Immature natural killer cell (primary cell): ENCODE data around the gene PPID. TPM values are rescaled to one million over a fixed set of nuclear protein-coding genes. Genes with fewer than 3 reads are reported as not detected.
"Not testable (repeated sequence)": the region's sequence is repeated elsewhere in the genome, so short reads cannot be mapped to it uniquely, and the experiment has no call there.

Experiments used
- DNase-seq, 3 donors: peaks; one replicate each; pipeline ENCODE4 v3.0.0; 2022; ENCODE audit warnings: mixed read lengths in 1 of 3
- H3K27ac Mint-ChIP-seq, 6 donors: one replicate each; pipeline ENCODE4 v1.8.0; 2020; ENCODE audit warnings: mixed read lengths in 6 of 6, mild to moderate bottlenecking in 5 of 6, inconsistent platforms in 4 of 6, moderate library complexity in 3 of 6
- H3K27me3 Mint-ChIP-seq, 3 donors: one replicate each; pipeline ENCODE4 v1.8.0; 2020 to 2021; ENCODE audit warnings: low read depth in 3 of 3, mild to moderate bottlenecking in 3 of 3, mixed read lengths in 3 of 3, moderate library complexity in 3 of 3, inconsistent platforms in 1 of 3
- H3K36me3 Mint-ChIP-seq, 3 donors: one replicate each; pipeline ENCODE4 v1.8.0; 2020; ENCODE audit warnings: mixed read lengths in 3 of 3, inconsistent platforms in 2 of 3, mild to moderate bottlenecking in 2 of 3
- H3K4me1 Mint-ChIP-seq, 2 donors: one replicate each; pipeline ENCODE4 v1.8.0; 2020; ENCODE audit warnings: inconsistent platforms in 2 of 2, mild to moderate bottlenecking in 2 of 2, mixed read lengths in 2 of 2, moderate library complexity in 1 of 2
- H3K4me3 Mint-ChIP-seq, 5 donors: one replicate each; pipeline ENCODE4 v1.8.0; 2020; ENCODE audit warnings: mild to moderate bottlenecking in 5 of 5, mixed read lengths in 5 of 5, inconsistent platforms in 3 of 5, moderate library complexity in 3 of 5
- H3K9me3 Mint-ChIP-seq, 6 donors: one replicate each; pipeline ENCODE4 v1.8.0; 2020; ENCODE audit warnings: mild to moderate bottlenecking in 6 of 6, mixed read lengths in 6 of 6, inconsistent platforms in 4 of 6, moderate library complexity in 3 of 6
- polyA plus RNA-seq, 3 donors: library from polyadenylated mRNA; unstranded; fragments of 300-500 nt; fragmentation: Illumina TruSeq; gene quantifications; one replicate each; pipeline ENCODE4 v1.2.3, GENCODE V29; 2021

PPID gene
- polyA plus RNA-seq, 3 donors from 2014 or later = 46.9 to 57.6 (median 51.0) TPM

GRCh38 chr4:158721680-158722079, 1.5 kb downstream of the PPID start:
- peaks cover 0 to 32% (median 29%) of the 10 kb centered on the region in 3 donors for H3K36me3 Mint-ChIP-seq
- H3K4me3 Mint-ChIP-seq = peak overlapping the region in 4 of 5 donors; percentile 93 to 100 (median 96)
- peaks cover 0 to 17% (median 4%) of the 10 kb centered on the region in 3 donors for H3K27me3 Mint-ChIP-seq
- H3K4me1 Mint-ChIP-seq = peaks cover 34 to 48% of the 10 kb centered on the region in 2 donors
- no peak for DNase-seq
- no peaks in the 10 kb centered on the region for H3K9me3 Mint-ChIP-seq
- peak overlapping the region in 5 of 6 donors; percentile 73 to 99 (median 97) for H3K27ac Mint-ChIP-seq

DNA sequence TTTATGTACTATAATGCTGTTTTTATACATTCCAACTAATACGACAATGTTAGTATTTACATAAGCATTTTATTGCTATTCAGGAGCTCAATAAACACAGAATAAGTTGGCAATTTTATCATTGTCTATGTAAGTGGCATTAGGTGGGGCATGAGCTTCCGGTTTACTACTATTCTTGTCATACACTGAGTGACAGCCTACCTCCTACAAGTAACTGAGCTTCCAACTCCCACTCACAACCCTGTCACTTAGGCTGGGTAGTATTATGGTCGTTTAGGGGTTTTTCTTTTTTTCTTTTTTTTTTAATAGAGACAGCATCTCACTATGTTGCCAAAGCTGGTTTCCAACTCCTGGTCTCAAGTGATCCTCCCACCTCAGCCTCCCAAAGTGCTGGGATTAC, 7.4 kb downstream of the PPID start:
- H3K27me3 Mint-ChIP-seq = peaks cover 0 to 6% (median 2%) of the 10 kb centered on the region in 3 donors
- H3K4me1 Mint-ChIP-seq = peaks cover 9 to 26% of the 10 kb centered on the region in 2 donors
- H3K4me3 Mint-ChIP-seq = no peak overlapping the region
- H3K9me3 Mint-ChIP-seq = no peaks in the 10 kb centered on the region
- DNase-seq = no peak
- H3K27ac Mint-ChIP-seq = peak overlapping the region in 1 of 6 donors; percentile 58
- peaks cover 23 to 64% (median 56%) of the 10 kb centered on the region in 3 donors for H3K36me3 Mint-ChIP-seq

DNA sequence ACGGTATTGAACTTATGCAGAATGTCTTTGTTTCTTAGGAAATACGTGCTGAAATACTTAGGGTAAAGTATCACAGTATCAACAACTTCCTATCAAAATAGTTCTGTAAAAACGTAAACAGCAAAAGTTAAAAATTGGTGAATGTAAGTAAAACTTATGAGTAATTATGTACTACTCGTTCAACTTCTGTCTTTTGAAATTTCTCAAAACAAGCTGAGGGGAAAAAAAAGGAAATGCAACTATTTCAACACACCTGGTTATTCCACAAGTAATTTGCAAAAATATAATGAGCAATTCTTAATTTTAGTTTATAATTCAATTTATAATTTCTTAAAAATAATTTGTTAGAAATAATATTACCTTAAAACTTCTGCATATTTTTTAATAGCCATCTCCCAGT, 8.3 kb downstream of the PPID start:
- no peak overlapping the region for H3K27ac Mint-ChIP-seq
- H3K4me1 Mint-ChIP-seq = peaks cover 9 to 24% of the 10 kb centered on the region in 2 donors
- no peaks in the 10 kb centered on the region for H3K9me3 Mint-ChIP-seq
- peaks cover 0 to 6% (median 2%) of the 10 kb centered on the region in 3 donors for H3K27me3 Mint-ChIP-seq
- H3K36me3 Mint-ChIP-seq = peaks cover 30 to 71% (median 55%) of the 10 kb centered on the region in 3 donors
- H3K4me3 Mint-ChIP-seq = no peak overlapping the region
- DNase-seq = no peak

DNA sequence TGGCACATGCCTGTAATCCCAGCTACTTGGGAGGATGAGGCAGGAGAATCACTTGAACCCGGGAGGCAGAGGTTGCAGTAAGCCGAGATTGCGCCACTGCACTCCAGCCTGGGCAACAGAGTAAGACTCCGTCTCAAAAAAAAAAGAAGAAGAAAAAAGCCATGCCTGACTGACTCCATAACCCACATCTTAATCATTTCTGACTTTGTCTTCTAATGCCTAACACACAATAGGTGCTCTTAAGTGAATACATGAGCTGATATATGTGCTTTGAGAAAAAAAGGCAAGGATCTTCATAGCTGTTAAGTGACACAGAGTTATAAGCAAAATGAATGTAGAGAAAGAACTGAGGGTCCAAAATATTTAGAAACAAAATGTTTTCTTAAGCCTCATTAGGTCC, 10.6 kb downstream of the PPID start:
- H3K27ac Mint-ChIP-seq, DNase-seq, H3K27me3 Mint-ChIP-seq, H3K9me3 Mint-ChIP-seq, H3K4me3 Mint-ChIP-seq: not testable (repeated sequence)
- peaks cover 3 to 15% of the 10 kb centered on the region in 2 donors for H3K4me1 Mint-ChIP-seq
- H3K36me3 Mint-ChIP-seq = peaks cover 37 to 64% (median 44%) of the 10 kb centered on the region in 3 donors

DNA sequence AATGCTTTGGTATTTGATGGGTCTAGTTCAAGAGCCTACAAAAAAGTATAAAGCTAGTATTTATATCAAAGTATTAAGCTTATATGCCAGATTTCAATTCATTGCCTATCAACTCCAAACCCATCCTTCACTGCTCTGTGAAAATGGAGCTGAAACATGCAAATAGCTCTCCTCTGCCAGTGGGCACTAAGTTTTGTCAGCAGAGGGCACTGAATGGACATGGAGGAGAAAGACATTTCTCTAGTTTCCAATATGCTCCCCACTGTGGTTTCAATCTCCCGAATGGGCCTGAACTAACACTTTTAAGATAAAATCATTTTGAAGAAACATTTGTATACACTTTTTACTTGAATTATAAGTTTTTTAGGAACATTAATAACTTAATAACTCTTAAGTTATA, 12.4 kb downstream of the PPID start:
- H3K27ac Mint-ChIP-seq = peak overlapping the region in 1 of 6 donors; percentile 21

DNA sequence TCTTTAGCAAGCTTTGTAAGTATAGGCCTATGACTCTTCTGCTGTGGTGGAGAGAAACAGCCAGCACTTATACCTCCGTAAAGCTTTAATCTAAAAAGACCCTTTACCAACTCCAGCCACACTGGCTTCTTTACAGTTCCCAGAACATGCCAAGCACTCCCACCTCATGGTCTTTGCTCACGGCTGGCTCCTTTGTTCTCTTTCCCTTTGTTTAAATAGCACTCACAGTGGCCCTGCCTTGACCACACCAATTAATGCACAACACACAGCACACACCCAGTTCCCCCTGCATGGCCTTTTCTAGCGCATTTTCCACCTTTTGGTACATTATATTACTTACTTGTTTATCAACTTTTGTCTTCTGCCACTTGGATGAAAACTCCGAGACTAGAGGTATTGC, 18.9 kb downstream of the PPID start:
- peaks cover 1 to 3% (median 1%) of the 10 kb centered on the region in 3 donors for H3K27me3 Mint-ChIP-seq
- no peak overlapping the region for H3K4me3 Mint-ChIP-seq
- no peaks in the 10 kb centered on the region for H3K4me1 Mint-ChIP-seq
- H3K9me3 Mint-ChIP-seq = no peaks in the 10 kb centered on the region
- H3K36me3 Mint-ChIP-seq = peaks cover 10 to 27% (median 14%) of the 10 kb centered on the region in 3 donors
- DNase-seq = no peak
- peak overlapping the region in 1 of 6 donors; percentile 1 for H3K27ac Mint-ChIP-seq

More for the DNA sequence above, 12.4 kb downstream of the PPID start:
- H3K4me3 Mint-ChIP-seq = no peak overlapping the region
- peaks cover 3 to 15% of the 10 kb centered on the region in 2 donors for H3K4me1 Mint-ChIP-seq
- peaks cover 43 to 61% (median 44%) of the 10 kb centered on the region in 3 donors for H3K36me3 Mint-ChIP-seq
- no peaks in the 10 kb centered on the region for H3K9me3 Mint-ChIP-seq
- H3K27me3 Mint-ChIP-seq = peaks cover 0 to 2% (median 0%) of the 10 kb centered on the region in 3 donors
- DNase-seq = no peak

GRCh38 chr4:158688813-158689212, 34.4 kb downstream of the PPID start:
- Mint-ChIP-seq H3K4me3 (no peak overlapping the region), H3K4me1 (peaks cover 0 to 1% of the 10 kb centered on the region in 2 donors), H3K27me3 (peaks cover 0 to 5% (median 3%) of the 10 kb centered on the region in 3 donors)

GRCh38 chr4:158682066-158682465, 41.1 kb downstream of the PPID start:
- DNase-seq = no peak
- no peak overlapping the region for H3K4me3 Mint-ChIP-seq
- H3K9me3 Mint-ChIP-seq = no peaks in the 10 kb centered on the region
- H3K4me1 Mint-ChIP-seq = peaks cover 0 to 1% of the 10 kb centered on the region in 2 donors
- H3K27ac Mint-ChIP-seq = no peak overlapping the region
- peaks cover 0 to 5% (median 2%) of the 10 kb centered on the region in 3 donors for H3K27me3 Mint-ChIP-seq
- H3K36me3 Mint-ChIP-seq = peaks cover 3 to 18% (median 18%) of the 10 kb centered on the region in 3 donors

More at GRCh38 chr4:158688813-158689212, 34.4 kb downstream of the PPID start:
- no peaks in the 10 kb centered on the region for H3K9me3 Mint-ChIP-seq
- H3K27ac Mint-ChIP-seq = no peak overlapping the region
- peaks cover 11 to 35% (median 33%) of the 10 kb centered on the region in 3 donors for H3K36me3 Mint-ChIP-seq
- DNase-seq = no peak

- Mint-ChIP-seq H3K9me3 (no peaks in the 10 kb centered on the region), H3K27me3 (peaks cover 0 to 5% (median 0%) of the 10 kb centered on the region in 3 donors), H3K4me1 (no peaks in the 10 kb centered on the region), H3K36me3 (peaks cover 0 to 18% (median 14%) of the 10 kb centered on the region in 3 donors), H3K4me3 (no peak overlapping the region), H3K27ac (no peak overlapping the region)
- DNase-seq = no peak
These were observed 41.6 kb downstream of the PPID start for GRCh38 chr4:158681629-158682028.

DNA sequence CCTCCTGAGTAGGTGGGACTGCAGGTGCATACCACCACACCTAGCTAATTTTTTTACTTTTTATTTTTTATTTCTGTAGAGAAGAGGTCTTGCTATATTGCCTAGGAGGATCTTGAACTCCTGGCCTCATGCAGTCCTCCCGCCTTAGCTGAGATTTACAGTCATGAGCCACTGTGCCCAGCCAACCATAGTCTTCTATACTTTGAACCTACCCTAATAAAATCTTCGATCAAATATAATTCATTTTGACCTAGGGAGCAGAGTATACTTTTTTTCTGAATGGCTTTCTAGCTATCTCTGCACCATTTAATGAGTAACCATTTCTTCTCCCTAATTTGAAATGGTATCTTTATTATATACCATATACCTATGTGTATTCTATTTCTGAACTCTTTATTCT, 44.4 kb downstream of the PPID start:
- Mint-ChIP-seq H3K4me1 (no peaks in the 10 kb centered on the region), H3K27me3 (no peaks in the 10 kb centered on the region), H3K4me3 (no peak overlapping the region)

GRCh38 chr4:158676076-158676475, 47.1 kb downstream of the PPID start:
- H3K36me3 Mint-ChIP-seq = peaks cover 0 to 3% (median 0%) of the 10 kb centered on the region in 3 donors
- peak overlapping the region in 1 of 6 donors; percentile 34 for H3K27ac Mint-ChIP-seq
- H3K4me1 Mint-ChIP-seq = peaks cover 11 to 18% of the 10 kb centered on the region in 2 donors
- H3K9me3 Mint-ChIP-seq = no peaks in the 10 kb centered on the region
- peaks cover 9 to 14% (median 9%) of the 10 kb centered on the region in 3 donors for H3K27me3 Mint-ChIP-seq
- no peak overlapping the region for H3K4me3 Mint-ChIP-seq
- DNase-seq = no peak

More for the DNA sequence above, 44.4 kb downstream of the PPID start:
- Mint-ChIP-seq H3K36me3 (peaks cover 0 to 9% (median 0%) of the 10 kb centered on the region in 3 donors), H3K9me3 (no peaks in the 10 kb centered on the region), H3K27ac (no peak overlapping the region)
- no peak for DNase-seq

DNA sequence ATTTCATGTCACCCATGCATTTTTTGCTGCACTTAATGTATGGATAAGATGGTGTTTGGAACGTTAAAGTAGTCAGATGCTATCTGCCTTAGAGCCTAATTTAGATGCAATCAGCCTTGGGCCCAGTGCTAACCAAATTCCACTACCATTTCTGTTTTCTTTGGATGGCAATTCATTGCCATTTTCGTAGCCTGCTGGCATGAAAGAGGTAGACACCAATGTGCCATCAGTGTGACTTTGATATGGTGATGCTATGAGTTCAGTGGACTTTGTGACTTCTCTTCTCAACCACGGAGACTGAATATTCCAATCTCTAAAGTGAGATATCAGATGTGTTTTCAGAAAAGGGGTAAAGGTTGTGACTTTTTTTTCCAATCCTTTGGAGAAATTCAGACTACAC, 49.6 kb downstream of the PPID start:
- peak overlapping the region in 2 of 5 donors; percentile 5 to 12 for H3K4me3 Mint-ChIP-seq
- H3K27ac Mint-ChIP-seq = peak overlapping the region in 1 of 6 donors; percentile 20
- H3K9me3 Mint-ChIP-seq = no peaks in the 10 kb centered on the region
- peaks cover 20 to 29% of the 10 kb centered on the region in 2 donors for H3K4me1 Mint-ChIP-seq
- H3K36me3 Mint-ChIP-seq = no peaks in the 10 kb centered on the region
- peaks cover 9 to 17% (median 9%) of the 10 kb centered on the region in 3 donors for H3K27me3 Mint-ChIP-seq
- no peak for DNase-seq

DNA sequence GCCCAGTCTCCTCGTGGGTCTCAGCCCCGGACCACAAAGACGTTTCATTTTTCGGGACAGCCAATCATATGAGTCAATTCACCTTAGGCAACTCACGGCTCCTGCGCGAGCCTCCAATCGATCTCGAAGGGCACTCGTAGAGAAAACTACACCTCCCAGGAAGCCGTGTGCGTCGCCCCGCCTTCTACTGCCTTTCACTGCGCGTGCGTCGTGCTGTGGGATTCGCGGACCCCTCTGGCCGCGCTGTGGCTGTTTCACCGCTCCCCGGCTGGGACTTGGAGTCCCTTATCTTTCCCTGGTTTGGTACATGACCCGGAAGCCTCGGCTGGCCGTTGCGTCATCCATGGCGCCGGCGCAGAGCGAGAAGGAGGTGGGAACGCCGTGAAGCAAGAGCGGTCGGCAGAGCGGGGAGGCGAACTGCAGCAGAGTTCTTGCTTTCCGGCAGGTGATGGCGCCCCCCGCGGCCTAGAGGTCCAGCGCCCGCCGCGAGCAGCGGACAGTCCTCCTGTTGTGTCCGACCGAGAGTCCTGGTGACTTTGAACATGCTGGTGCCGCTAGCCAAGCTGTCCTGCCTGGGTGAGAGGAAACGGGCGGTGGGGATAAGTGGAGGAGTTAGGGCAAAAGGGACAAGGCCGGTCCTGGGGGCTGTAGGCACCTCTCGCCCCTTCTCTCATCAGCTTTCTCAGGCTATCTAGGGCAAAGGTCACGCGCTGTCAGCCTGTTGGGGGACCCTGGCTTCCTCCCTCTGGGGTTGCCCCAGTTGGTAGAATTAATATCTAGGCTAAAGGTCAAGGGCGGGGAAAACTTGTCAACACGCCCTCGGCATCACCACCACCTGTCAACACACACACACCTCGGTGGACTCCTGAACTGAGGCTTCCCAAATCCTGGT, 51.0 kb downstream of the PPID start, which contains the start of gene ETFDH:
Gene ETFDH, plus strand, starts transcription at position 382 of the 892 bp plus-strand sequence. Its CDS starts 161 bp downstream, at position 543.
- H3K4me3 Mint-ChIP-seq = peak within 1 kb of the TSS; percentile 86 to 100 (median 96)
- H3K36me3 Mint-ChIP-seq = no peaks in the 10 kb centered on the region
- peak within 1 kb of the TSS; percentile 94 to 99 (median 98) for H3K27ac Mint-ChIP-seq

DNA sequence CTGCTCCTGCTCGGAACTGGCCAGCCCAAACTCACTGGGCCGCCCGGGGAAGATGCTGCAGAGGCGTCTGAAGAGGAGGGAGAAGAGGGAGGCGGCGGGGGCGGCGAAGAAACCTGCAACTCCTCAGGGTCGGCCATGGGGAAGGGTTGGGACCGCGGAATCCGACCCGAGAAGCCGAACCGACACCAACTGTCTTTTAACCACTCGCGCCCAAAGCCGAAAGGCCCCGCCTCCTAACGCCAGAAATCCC, 51.6 kb downstream of the PPID start, which contains the start of gene C4orf46:
Gene C4orf46, minus strand, starts transcription at position 223 of the 250 bp plus-strand sequence. Its CDS starts 86 bp downstream, at position 137.
- H3K4me1 Mint-ChIP-seq = peaks cover 20 to 29% of the 10 kb centered on the region in 2 donors
- H3K27me3 Mint-ChIP-seq = peaks cover 9 to 17% (median 9%) of the 10 kb centered on the region in 3 donors
- no peaks in the 10 kb centered on the region for H3K36me3 Mint-ChIP-seq
- no peaks in the 10 kb centered on the region for H3K9me3 Mint-ChIP-seq
- no peak for DNase-seq
- peak within 1 kb of the TSS; percentile 94 to 99 (median 98) for H3K27ac Mint-ChIP-seq
- peak within 1 kb of the TSS; percentile 86 to 100 (median 96) for H3K4me3 Mint-ChIP-seq

More for the DNA sequence above, 51.0 kb downstream of the PPID start, which contains the start of gene ETFDH:
- peaks cover 9 to 17% (median 9%) of the 10 kb centered on the region in 3 donors for H3K27me3 Mint-ChIP-seq
- no peaks in the 10 kb centered on the region for H3K9me3 Mint-ChIP-seq
- H3K4me1 Mint-ChIP-seq = peaks cover 20 to 29% of the 10 kb centered on the region in 2 donors
- DNase-seq = peak; percentile 97 to 99 (median 98)
